Astrocyte (in vitro differentiated cells and primary cell): ENCODE results near the gene EFCAB6. TPM values are rescaled to one million over a fixed set of nuclear protein-coding genes. Genes with fewer than 3 reads are reported as not detected.

Source experiments
- DNase-seq: peaks from one replicate; pipeline ENCODE4 v3.0.0-alpha.2; 2010; ENCODE audit warnings: low read depth
- FAIRE-seq: peaks from 2 replicates; lab custom pipeline; 2011; peaks lifted over from hg19 to GRCh38; lab: Jason Lieb, UNC
- H2AFZ ChIP-seq: 2 replicates; pipeline ENCODE4 v1.6.0; 2012; ENCODE audit warnings: low read depth, low read length, inconsistent platforms
- H3K27ac ChIP-seq: 2 replicates; pipeline ENCODE4 v1.5.1; 2011; ENCODE audit warnings: low read depth, low read length, inconsistent platforms
- H3K27me3 ChIP-seq: 2 replicates; pipeline ENCODE4 v1.6.0; 2011; ENCODE audit warnings: low read length, inconsistent platforms; ENCODE audit not compliant: insufficient read depth
- H3K36me3 ChIP-seq: 2 replicates; pipeline ENCODE4 v1.5.1; 2011; ENCODE audit warnings: low read length, inconsistent platforms; ENCODE audit not compliant: insufficient read depth
- H3K4me1 ChIP-seq: 2 replicates; pipeline ENCODE4 v1.5.1; 2011; ENCODE audit warnings: low read length, inconsistent platforms; ENCODE audit not compliant: insufficient read depth
- H3K4me2 ChIP-seq: 2 replicates; pipeline ENCODE4 v1.6.0; 2012; ENCODE audit warnings: low read length, inconsistent platforms
- H3K4me3 ChIP-seq: 2 replicates; pipeline ENCODE4 v1.5.1; 2011; ENCODE audit warnings: low read depth, mild to moderate bottlenecking, low read length, inconsistent platforms; ENCODE audit not compliant: insufficient read depth
- H3K79me2 ChIP-seq: 2 replicates; pipeline ENCODE4 v1.6.0; 2012; ENCODE audit warnings: mild to moderate bottlenecking, low read length, inconsistent platforms; ENCODE audit not compliant: insufficient read depth
- H3K9ac ChIP-seq: 2 replicates; pipeline ENCODE4 v1.6.0; 2012; ENCODE audit warnings: mild to moderate bottlenecking, low read length, inconsistent platforms
- H3K9me3 ChIP-seq: 2 replicates; pipeline ENCODE4 v1.5.1; 2012; ENCODE audit warnings: low read depth, mild to moderate bottlenecking, low read length, inconsistent platforms; ENCODE audit not compliant: insufficient read depth
- H4K20me1 ChIP-seq: 2 replicates; pipeline ENCODE4 v1.6.0; 2012; ENCODE audit warnings: low read length, inconsistent platforms; ENCODE audit not compliant: insufficient read depth
- H3K27ac Mint-ChIP-seq: one replicate; pipeline ENCODE4 v1.8.0; 2021; ENCODE audit warnings: mild to moderate bottlenecking, mixed read lengths; ENCODE audit not compliant: unreplicated experiment
- H3K27me3 Mint-ChIP-seq: one replicate; pipeline ENCODE4 v1.8.0; 2021; ENCODE audit warnings: low read depth, mixed read lengths; ENCODE audit not compliant: unreplicated experiment
- H3K36me3 Mint-ChIP-seq: one replicate; pipeline ENCODE4 v1.8.0; 2021; ENCODE audit warnings: low read depth, mixed read lengths; ENCODE audit not compliant: unreplicated experiment
- H3K4me1 Mint-ChIP-seq: one replicate; pipeline ENCODE4 v1.8.0; 2021; ENCODE audit warnings: low read depth, mixed read lengths; ENCODE audit not compliant: unreplicated experiment
- H3K4me3 Mint-ChIP-seq: one replicate; pipeline ENCODE4 v1.8.0; 2021; ENCODE audit warnings: mild to moderate bottlenecking, moderate library complexity, mixed read lengths; ENCODE audit not compliant: unreplicated experiment
- H3K9me3 Mint-ChIP-seq: one replicate; pipeline ENCODE4 v1.8.0; 2021; ENCODE audit warnings: mild to moderate bottlenecking, mixed read lengths; ENCODE audit not compliant: unreplicated experiment
- EZH2 ChIP-seq: IDR thresholded peaks from 2 replicates; pipeline ENCODE4 v1.6.1; 2012; ENCODE audit warnings: mild to moderate bottlenecking, low read length, inconsistent platforms; ENCODE audit not compliant: insufficient read depth
- total RNA-seq: library from RNA; stranded (reverse); gene quantifications from 2 replicates; pipeline ENCODE4 v1.2.1, GENCODE V29; 2021
- TF ChIP-seq, protein P1 (sequence below): IDR thresholded peaks from 2 replicates; pipeline ENCODE4 v1.5.1; 2011; ENCODE audit warnings: low read depth, mild to moderate bottlenecking, inconsistent platforms, low read length, moderate library complexity; ENCODE audit not compliant: insufficient read depth

EFCAB6 gene
- total RNA-seq, 1 donor from 2014 or later: 1.2 TPM

DNA sequence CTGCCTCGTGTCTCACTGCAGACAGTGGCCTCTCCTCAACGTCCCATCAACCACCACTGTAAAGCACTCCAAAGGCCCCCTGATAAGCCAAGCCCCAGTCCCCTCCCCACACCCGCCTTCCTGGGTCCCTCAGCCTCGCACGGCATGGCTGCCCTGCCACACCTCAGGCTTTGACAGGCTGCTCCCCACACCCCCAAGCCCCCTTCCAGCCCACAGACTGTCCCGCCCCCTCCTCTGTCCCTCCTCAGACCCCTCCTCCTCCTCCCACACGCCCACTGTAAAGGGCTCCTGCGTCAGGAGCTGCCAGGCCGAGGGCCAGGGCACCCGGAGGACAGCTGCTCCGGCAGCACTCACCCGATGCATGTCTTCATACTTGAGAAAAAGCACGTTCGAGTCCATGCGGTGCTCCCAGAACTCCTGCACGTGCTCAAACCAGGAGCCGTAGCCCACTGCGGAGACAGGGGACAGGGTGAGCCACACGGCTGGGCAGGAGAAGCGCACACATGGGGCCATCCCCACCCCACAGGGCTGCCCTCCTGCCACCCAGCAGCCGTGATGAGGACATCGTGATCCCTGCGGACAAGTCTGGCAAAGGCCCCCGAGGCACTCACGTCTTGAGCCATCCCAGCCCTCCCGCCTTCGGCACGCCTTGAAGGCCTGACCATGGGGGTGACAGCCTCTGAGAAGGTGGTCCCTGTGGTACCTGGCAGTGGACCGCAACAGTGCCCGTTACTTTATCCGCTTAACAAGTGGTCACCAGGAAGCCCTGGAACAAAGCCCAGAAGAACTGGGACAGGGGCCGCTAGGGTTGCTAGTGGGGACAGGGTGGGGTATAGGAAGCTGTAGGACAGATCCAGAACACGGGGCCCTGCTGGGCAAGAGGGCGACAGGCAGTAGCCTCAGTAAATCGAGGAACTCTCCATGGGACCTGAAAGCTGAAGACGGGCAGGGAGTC, 21.5 kb upstream of the EFCAB6 start:
- H4K20me1 ChIP-seq: no peaks in the 10 kb centered on the region
- TF ChIP-seq, protein P1, sequence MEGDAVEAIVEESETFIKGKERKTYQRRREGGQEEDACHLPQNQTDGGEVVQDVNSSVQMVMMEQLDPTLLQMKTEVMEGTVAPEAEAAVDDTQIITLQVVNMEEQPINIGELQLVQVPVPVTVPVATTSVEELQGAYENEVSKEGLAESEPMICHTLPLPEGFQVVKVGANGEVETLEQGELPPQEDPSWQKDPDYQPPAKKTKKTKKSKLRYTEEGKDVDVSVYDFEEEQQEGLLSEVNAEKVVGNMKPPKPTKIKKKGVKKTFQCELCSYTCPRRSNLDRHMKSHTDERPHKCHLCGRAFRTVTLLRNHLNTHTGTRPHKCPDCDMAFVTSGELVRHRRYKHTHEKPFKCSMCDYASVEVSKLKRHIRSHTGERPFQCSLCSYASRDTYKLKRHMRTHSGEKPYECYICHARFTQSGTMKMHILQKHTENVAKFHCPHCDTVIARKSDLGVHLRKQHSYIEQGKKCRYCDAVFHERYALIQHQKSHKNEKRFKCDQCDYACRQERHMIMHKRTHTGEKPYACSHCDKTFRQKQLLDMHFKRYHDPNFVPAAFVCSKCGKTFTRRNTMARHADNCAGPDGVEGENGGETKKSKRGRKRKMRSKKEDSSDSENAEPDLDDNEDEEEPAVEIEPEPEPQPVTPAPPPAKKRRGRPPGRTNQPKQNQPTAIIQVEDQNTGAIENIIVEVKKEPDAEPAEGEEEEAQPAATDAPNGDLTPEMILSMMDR: no peak
- TF ChIP-seq EZH2: no peak
- H3K27ac ChIP-seq: no peak overlapping the region
- no peaks in the 10 kb centered on the region for H3K36me3 ChIP-seq
- Mint-ChIP-seq H3K36me3 (peaks cover 9% of the 10 kb centered on the region), H3K27me3 (peaks cover 10% of the 10 kb centered on the region), H3K4me1 (peaks cover 2% of the 10 kb centered on the region), H3K9me3 (no peaks in the 10 kb centered on the region), H3K27ac (no peak overlapping the region), H3K4me3 (no peak overlapping the region)
- H3K4me3 ChIP-seq: no peak overlapping the region
- H3K9me3 ChIP-seq: no peaks in the 10 kb centered on the region
- H3K9ac ChIP-seq: no peak overlapping the region
- H3K27me3 ChIP-seq: no peaks in the 10 kb centered on the region
- no peak overlapping the region for H3K4me2 ChIP-seq
- no peak overlapping the region for H2AFZ ChIP-seq
- no peak for FAIRE-seq
- DNase-seq: no peak
- peaks cover 13% of the 10 kb centered on the region for H3K4me1 ChIP-seq
- H3K79me2 ChIP-seq: no peaks in the 10 kb centered on the region

DNA sequence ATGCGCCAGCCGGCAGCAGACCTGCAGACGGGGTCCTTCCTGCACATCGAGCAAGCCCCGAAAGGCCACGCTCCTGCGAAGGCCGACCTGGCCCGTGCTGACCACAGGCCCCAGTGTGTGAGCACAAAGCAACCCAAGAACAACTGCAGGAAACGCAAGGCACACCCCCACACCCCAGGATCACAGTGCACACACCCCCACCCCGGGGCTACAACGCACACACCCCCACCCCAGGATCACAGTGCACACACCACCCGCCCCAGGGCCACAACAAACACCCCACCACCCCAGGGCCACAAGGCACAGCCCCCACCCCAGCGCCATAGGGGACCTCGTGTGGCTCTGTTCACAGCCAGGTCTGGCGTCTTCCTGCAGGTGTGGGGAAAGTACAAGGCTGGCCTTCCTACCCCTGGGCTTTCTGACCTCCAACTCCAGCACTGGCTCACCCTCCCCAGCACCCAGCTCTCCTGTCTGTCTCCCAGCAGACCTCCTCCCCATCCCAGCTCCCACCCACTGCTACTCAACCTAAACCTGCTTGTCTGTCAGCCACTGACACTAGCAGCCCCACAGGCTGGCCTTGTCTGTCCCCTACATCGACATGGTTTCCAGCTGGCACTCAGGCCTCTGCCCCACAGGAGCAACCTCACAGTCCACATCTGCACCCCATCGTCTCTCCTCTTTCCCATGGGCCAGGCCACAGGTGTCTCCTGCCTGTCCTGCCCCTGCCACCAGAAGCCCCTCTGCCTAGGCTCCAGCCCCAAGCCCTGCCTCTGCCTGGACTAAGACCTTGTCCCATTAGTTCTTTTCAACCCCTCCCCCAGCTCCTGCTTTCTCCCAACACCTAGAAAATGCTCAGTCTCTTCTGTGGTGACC, 20.5 kb upstream of the EFCAB6 start:
- Histone ChIP-seq H3K9me3 (no peaks in the 10 kb centered on the region), H3K36me3 (no peaks in the 10 kb centered on the region), H3K79me2 (no peaks in the 10 kb centered on the region), H3K4me3 (no peak overlapping the region), H4K20me1 (no peaks in the 10 kb centered on the region), H3K27ac (no peak overlapping the region), H3K27me3 (no peaks in the 10 kb centered on the region), H3K9ac (no peak overlapping the region), H2AFZ (no peak overlapping the region), H3K4me2 (no peak overlapping the region), H3K4me1 (peaks cover 6% of the 10 kb centered on the region)
- Mint-ChIP-seq H3K4me3 (no peak overlapping the region), H3K9me3 (no peaks in the 10 kb centered on the region), H3K27me3 (peaks cover 10% of the 10 kb centered on the region), H3K4me1 (peaks cover 4% of the 10 kb centered on the region), H3K36me3 (peaks cover 6% of the 10 kb centered on the region), H3K27ac (no peak overlapping the region)
- FAIRE-seq (no peak), DNase-seq (no peak)
- TF ChIP-seq, protein P1: no peak
- no peak for TF ChIP-seq EZH2
